ENCODE results near the gene STXBP2. TPM values are rescaled to one million over a fixed set of nuclear protein-coding genes. Genes with fewer than 3 reads are reported as not detected.

Gene STXBP2
- total RNA-seq, 1 experiment from 2014 or later, result 92.5 TPM

DNA sequence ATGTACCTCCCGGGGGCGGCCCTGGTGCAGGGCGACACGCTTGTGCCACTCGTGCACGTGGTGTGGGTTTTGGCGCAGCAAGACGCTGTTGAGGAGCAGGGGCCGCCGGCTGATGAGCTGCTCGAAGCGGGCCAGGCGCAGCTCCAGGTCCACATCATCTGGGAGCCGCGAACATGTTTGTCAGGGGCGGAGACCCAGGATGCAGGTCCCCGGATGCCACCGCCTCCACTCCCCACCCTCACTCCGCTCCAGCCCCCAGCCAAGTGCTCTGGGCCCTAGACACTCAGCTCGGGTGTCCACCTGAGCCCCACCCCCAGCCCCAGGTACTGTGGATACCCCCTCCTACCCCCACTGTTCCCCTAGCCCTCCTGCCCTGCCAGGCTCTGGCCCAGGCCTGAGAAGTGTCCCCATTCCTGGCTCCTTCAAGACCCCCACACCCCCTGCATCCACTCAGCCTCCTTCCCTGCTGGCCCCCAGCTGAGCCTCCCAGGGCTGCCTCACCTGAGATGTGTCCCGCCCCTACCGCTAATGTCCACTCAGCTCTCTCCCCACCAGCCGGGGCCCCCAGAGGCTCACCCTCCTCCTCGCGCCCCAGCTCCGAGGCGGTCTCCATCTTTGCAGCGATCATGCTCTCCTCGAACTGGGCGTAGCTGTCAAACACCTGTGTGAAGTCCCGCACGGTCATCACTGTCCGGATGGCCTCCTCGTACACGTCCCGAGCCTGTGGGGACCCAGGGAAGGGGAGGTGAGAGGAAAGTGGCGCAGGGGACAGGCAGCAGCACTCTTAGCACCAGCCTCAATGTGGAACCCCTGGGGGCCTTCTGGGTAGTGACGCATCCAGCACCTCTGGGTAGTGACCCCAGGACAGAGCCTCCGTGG, 12.9 kb upstream of the STXBP2 start:
- H3K27ac ChIP-seq (ENCODE audit: insufficient read length, low read depth, low read length), result no peak overlapping the region
- no peak overlapping the region for H4K91ac ChIP-seq (ENCODE audit: insufficient read length, low read depth, low read length)
- Mint-ChIP-seq H3K36me3 (ENCODE audit: insufficient read depth in 1 of 3, low read depth in 3 of 3) (peaks cover 22 to 48% (median 33%) of the 10 kb centered on the region in 3 experiments; a peak in 6 of 7 replicates), H3K4me3 (no peak overlapping the region), H3K27me3 (ENCODE audit: low read depth) (no peaks in the 10 kb centered on the region), H3K27ac (no peak overlapping the region), H3K4me1 (peaks cover 7 to 9% of the 10 kb centered on the region in 2 experiments), H3K9me3 (no peaks in the 10 kb centered on the region; a peak in 2 of 5 replicates)
- no peak overlapping the region for H3K56ac ChIP-seq (ENCODE audit: insufficient read length, low read depth, low read length)
- H4K5ac ChIP-seq (ENCODE audit: insufficient read length, low read depth, low read length), result no peak overlapping the region
- H3K18ac ChIP-seq (ENCODE audit: insufficient read length, low read depth, low read length), result no peak overlapping the region
- H3K4ac ChIP-seq (ENCODE audit: low read depth, low read length), result no peak overlapping the region
- no peak overlapping the region for H3K14ac ChIP-seq (ENCODE audit: insufficient read depth, low read length)
- peaks cover 5% of the 10 kb centered on the region for H3K23me2 ChIP-seq (ENCODE audit: insufficient read length, low read depth, low read length, poor library complexity, severe bottlenecking)
- H2BK20ac ChIP-seq (ENCODE audit: low read depth, low read length, poor library complexity, severe bottlenecking), result no peak overlapping the region
- no peak overlapping the region for H2BK15ac ChIP-seq (ENCODE audit: low read depth, low read length)
- WGBS (ENCODE audit: extremely low coverage, insufficient read length, low lambda C conversion rate), result no CpG with 5 or more reads among the region's 39 CpGs
- no peak overlapping the region for H3K23ac ChIP-seq (ENCODE audit: insufficient read length, low read depth, low read length)
- no peaks in the 10 kb centered on the region for H3K4me1 ChIP-seq (ENCODE audit: insufficient read depth, low read length)
- H2BK120ac ChIP-seq (ENCODE audit: low read depth, low read length, poor library complexity, severe bottlenecking), result no peak overlapping the region
- TF ChIP-seq, protein P1, sequence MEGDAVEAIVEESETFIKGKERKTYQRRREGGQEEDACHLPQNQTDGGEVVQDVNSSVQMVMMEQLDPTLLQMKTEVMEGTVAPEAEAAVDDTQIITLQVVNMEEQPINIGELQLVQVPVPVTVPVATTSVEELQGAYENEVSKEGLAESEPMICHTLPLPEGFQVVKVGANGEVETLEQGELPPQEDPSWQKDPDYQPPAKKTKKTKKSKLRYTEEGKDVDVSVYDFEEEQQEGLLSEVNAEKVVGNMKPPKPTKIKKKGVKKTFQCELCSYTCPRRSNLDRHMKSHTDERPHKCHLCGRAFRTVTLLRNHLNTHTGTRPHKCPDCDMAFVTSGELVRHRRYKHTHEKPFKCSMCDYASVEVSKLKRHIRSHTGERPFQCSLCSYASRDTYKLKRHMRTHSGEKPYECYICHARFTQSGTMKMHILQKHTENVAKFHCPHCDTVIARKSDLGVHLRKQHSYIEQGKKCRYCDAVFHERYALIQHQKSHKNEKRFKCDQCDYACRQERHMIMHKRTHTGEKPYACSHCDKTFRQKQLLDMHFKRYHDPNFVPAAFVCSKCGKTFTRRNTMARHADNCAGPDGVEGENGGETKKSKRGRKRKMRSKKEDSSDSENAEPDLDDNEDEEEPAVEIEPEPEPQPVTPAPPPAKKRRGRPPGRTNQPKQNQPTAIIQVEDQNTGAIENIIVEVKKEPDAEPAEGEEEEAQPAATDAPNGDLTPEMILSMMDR (conservative IDR thresholded peaks at IDR 0.05), result no peak
- peaks cover 17% of the 10 kb centered on the region for H3K79me1 ChIP-seq (ENCODE audit: insufficient read depth, low read depth, low read length, poor library complexity, severe bottlenecking)
- H2BK5ac ChIP-seq (ENCODE audit: insufficient read length, low read length), result no peak overlapping the region
- DNase-seq, result no peak
- H3K9ac ChIP-seq (ENCODE audit: extremely low read depth, insufficient read length, low read length), result no peak overlapping the region
- H4K8ac ChIP-seq (replicated peaks; ENCODE audit: insufficient read length, low read depth, low read length), result no peak overlapping the region
- H4K20me1 ChIP-seq (ENCODE audit: control insufficient read depth, insufficient read depth, insufficient read length), result no peaks in the 10 kb centered on the region
- no peak overlapping the region for H2AFZ ChIP-seq (ENCODE audit: low read length)
- no peak overlapping the region for H3K4me2 ChIP-seq (ENCODE audit: insufficient read depth, insufficient read length, low read length)
- no peak overlapping the region for H2AK5ac ChIP-seq (ENCODE audit: insufficient read length, low read length)
- peaks cover 2% of the 10 kb centered on the region; the same call in 1 of the 2 replicates for H3K27me3 ChIP-seq (ENCODE audit: insufficient read depth, low read length)
- no peak overlapping the region for H2BK12ac ChIP-seq (ENCODE audit: insufficient read length, low read depth, low read length)
- no peaks in the 10 kb centered on the region for H3K9me3 ChIP-seq (ENCODE audit: control insufficient read depth, low read depth, low read length)
- H3T11ph ChIP-seq (ENCODE audit: low read length), result no peak overlapping the region
- H3K79me2 ChIP-seq (ENCODE audit: insufficient read depth, low read length), result peaks cover 17% of the 10 kb centered on the region; the same call in 1 of the 2 replicates
